GM10248 (cell line): ENCODE results near the gene ARFGAP3.

ENCODE experiments used
- CTCF ChIA-PET: fragments of 300-600 bp; sonication (Branson Sonifier 250); formaldehyde crosslinking; extraction: SDS; loops from one replicate; lab custom pipeline; 2021; ENCODE audit warnings: antibody characterized with exemption; lab: Yijun Ruan, JAX
- POLR2A ChIA-PET: fragments of 350-650 bp; sonication (Branson Sonifier 250); formaldehyde crosslinking; extraction: SDS; loops from one replicate; lab custom pipeline; 2020; ENCODE audit warnings: antibody characterized with exemption; lab: Yijun Ruan, JAX
- DNase-seq: peaks from one replicate; pipeline ENCODE4 v3.0.0; 2012; ENCODE audit errors: extremely low spot score
- TF ChIP-seq, protein P1 (sequence below): IDR thresholded peaks from 2 replicates; pipeline ENCODE4 v1.5.1; 2012; ENCODE audit warnings: mild to moderate bottlenecking, low read depth; ENCODE audit errors: extremely low read depth, missing control alignments, control extremely low read depth

The ARFGAP3 gene

DNA sequence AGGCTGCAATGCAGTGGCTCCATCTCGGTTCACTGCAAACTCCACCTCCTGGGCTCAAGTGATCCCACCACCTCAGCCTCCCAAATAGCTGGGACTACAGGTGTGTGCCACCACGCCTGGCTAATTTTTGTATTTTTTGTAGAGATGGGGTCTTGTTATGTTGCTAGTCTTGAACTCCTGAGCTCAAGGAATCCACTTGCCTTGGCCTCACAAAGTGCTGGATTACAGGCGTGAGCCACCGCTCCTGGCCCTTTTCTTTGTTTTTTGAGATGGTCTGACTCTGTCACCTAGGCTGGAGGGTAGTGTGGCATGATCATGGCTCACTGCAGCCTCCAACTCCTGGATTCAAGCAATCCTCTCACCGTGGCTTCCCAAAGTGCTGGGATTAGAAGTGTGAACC, 21.0 kb downstream of the ARFGAP3 start:
- TF ChIP-seq, protein P1, sequence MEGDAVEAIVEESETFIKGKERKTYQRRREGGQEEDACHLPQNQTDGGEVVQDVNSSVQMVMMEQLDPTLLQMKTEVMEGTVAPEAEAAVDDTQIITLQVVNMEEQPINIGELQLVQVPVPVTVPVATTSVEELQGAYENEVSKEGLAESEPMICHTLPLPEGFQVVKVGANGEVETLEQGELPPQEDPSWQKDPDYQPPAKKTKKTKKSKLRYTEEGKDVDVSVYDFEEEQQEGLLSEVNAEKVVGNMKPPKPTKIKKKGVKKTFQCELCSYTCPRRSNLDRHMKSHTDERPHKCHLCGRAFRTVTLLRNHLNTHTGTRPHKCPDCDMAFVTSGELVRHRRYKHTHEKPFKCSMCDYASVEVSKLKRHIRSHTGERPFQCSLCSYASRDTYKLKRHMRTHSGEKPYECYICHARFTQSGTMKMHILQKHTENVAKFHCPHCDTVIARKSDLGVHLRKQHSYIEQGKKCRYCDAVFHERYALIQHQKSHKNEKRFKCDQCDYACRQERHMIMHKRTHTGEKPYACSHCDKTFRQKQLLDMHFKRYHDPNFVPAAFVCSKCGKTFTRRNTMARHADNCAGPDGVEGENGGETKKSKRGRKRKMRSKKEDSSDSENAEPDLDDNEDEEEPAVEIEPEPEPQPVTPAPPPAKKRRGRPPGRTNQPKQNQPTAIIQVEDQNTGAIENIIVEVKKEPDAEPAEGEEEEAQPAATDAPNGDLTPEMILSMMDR = no peak
- CTCF ChIA-PET = interaction anchor here (0.9 to 1.4 kb wide), 2 partner anchors 9 to 22 kb away, joined by 4 read pairs; no protein-coding TSS in a partner anchor
- POLR2A ChIA-PET = no interaction called here
- no peak for DNase-seq

DNA sequence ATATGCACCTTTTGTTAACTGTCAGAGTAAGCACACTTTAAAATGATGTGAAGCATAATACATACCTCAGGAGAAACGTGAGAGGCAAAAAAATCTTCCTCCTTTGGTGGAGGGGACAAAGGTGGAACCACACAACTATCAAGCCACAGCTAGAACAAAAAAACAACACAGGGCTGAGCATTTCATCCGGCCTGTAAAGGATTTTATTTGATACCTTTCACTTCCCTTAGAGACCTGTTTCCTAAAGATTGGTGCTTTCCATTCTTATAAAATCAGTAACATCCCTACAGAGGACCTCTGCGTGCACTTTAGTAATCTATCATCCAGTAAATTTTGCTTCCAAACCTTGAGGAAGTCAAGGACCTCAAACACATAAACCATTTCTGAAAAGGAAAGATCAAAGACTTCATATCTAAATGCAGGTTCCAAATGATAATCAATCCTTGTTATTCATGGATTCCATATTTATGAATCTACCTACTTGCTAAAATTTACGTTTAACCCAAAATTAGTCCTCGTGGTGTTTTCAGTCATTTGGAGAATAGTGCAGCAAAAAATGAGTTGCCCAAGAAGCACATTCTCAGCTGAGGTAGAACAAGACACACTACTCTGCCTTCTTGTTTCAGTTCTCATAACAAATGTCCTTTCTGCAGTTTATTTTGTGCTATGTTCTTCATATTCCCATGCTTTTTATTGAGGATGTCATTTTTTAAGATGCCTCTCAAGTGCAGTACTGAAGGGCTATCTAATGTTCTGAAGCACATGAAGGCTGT, 22.7 kb downstream of the ARFGAP3 start:
- ChIA-PET CTCF (interaction anchor here (1.0 to 2.2 kb wide), 5 partner anchors 9 to 58 kb away, joined by 3 to 10 read pairs (median 3); no protein-coding TSS in a partner anchor), POLR2A (interaction anchor here (1.2 kb wide), 1 partner anchor 22 kb away, joined by 5 read pairs; the partner anchor contains the start of gene ARFGAP3)
- DNase-seq = no peak
- TF ChIP-seq, protein P1 = no peak

DNA sequence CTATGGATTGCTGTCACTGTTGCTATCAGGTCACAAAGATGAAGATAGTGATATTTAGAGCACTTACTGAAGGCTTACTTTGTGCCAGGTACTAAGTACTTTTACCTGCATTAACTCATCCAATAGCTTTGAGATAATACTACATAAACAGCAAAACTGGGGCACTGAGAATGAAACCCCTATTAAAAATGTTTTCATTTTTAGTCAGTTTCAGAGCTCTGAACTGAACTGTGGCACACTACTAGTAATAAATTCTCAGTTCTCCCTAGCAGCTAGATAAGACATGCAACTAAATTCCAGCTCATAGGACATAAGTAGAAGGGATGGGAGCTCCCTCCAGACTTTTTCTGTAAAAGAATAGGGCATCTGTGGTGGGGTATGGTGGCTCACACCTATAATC, 24.0 kb downstream of the ARFGAP3 start:
- ChIA-PET CTCF (interaction anchor here (1.0 to 2.2 kb wide), 8 partner anchors 9 to 181 kb away, joined by 3 to 10 read pairs (median 4); no protein-coding TSS in a partner anchor), POLR2A (interaction anchor here (0.6 kb wide), 2 partner anchors 19 to 111 kb away, joined by 3 to 5 read pairs; no protein-coding TSS in a partner anchor)
- TF ChIP-seq, protein P1 = no peak
- DNase-seq = no peak

DNA sequence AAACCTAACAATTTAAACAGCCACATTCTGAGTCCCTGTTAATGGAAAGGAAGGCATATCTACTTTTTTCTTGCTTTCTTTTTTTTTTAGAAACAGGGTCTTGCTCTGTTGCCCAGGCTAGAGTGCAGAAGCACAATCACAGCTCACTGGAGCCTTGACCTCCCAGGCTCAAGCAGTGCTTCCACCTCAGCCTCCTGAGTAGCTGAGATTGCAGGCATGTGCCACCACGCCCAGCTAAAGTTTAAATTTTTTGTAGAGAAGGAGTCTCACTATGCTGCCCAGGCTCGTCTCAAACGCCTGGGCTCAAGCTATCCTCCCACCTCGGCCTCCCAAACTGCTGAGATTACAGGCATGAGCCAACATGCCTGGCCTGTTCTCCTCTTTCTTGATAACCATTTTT, 25.4 kb downstream of the ARFGAP3 start:
- ChIA-PET POLR2A (interaction anchor here (0.6 to 0.7 kb wide), 2 partner anchors 58 to 180 kb away, joined by 3 to 11 read pairs; no protein-coding TSS in a partner anchor), CTCF (interaction anchor here (0.8 kb wide), 1 partner anchor 134 kb away, joined by 3 read pairs; no protein-coding TSS in a partner anchor)
- TF ChIP-seq, protein P1 = no peak
- DNase-seq = no peak

DNA sequence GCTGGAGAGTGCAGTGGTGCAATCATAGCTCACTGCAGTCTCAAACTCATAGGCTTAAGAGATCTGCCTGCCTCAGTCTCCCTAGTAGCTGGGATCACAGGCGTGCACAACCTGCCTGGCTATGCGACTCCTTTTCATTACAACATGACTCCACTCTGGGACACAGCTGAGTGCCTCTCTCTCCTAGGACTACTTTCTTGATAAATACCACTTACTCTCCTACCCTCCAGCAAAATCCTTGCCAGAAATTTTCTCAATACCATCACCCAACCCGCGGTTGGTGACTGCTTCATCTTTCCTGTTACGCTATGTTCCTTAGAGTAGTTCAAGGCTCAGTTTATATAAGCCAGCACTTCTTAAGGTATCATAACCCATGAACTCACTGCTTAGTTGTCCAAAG, 26.9 kb downstream of the ARFGAP3 start:
- TF ChIP-seq, protein P1 = no peak
- ChIA-PET CTCF (no interaction called here), POLR2A (no interaction called here)

DNA sequence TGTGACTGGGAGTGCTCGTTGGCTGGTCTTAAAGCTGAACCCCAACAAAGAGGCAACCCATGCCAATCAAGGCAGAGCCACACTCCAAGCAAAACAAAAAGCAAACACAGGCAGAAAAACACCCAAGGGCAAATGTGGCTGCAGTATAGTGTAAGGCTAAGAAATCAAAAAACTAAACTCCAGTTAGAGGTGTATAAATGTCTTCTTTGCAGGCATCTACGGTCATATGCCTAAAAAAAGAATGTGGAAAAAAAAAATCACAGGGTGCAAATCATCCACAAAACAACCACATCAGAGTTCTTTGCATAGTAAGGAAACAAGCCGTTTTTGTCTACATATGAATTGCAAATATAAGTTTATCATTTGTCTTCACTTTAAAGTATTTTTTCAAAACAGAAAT, 27.8 kb downstream of the ARFGAP3 start:
- DNase-seq = no peak
- POLR2A ChIA-PET = no interaction called here
- TF ChIP-seq, protein P1 = no peak
- CTCF ChIA-PET = interaction anchor here (1.5 kb wide), 1 partner anchor 8 kb away, joined by 3 read pairs; no protein-coding TSS in a partner anchor

More for the DNA sequence above, 26.9 kb downstream of the ARFGAP3 start:
- DNase-seq = no peak
